Activated naive CD8-positive, alpha-beta T cell treated with anti-CD3 and anti-CD28 coated beads for 36 hours (primary cell): ENCODE results near the gene UHMK1. TPM values are rescaled to one million over a fixed set of nuclear protein-coding genes. Genes with fewer than 3 reads are reported as not detected.
A peak's percentile ranks its signal among the peaks of the same experiment; 100 is the strongest.
"Not testable (repeated sequence)": the region's sequence is repeated elsewhere in the genome, so short reads cannot be mapped to it uniquely, and the experiment has no call there.

ENCODE experiments used
- DNase-seq: peaks from one replicate; pipeline ENCODE4 v3.0.0; 2021
- H3K27ac Mint-ChIP-seq: one replicate; pipeline ENCODE4 v1.8.0; 2022; ENCODE audit warnings: mild to moderate bottlenecking, moderate library complexity, mixed read lengths
- H3K27me3 Mint-ChIP-seq: one replicate; pipeline ENCODE4 v1.8.0; 2022; ENCODE audit warnings: mild to moderate bottlenecking, mixed read lengths
- H3K36me3 Mint-ChIP-seq: one replicate; pipeline ENCODE4 v1.8.0; 2021; ENCODE audit warnings: mild to moderate bottlenecking, mixed read lengths
- H3K4me1 Mint-ChIP-seq: one replicate; pipeline ENCODE4 v1.8.0; 2021; ENCODE audit warnings: mixed read lengths
- H3K4me3 Mint-ChIP-seq: one replicate; pipeline ENCODE4 v1.8.0; 2022; ENCODE audit warnings: mild to moderate bottlenecking, moderate library complexity, mixed read lengths
- H3K9me3 Mint-ChIP-seq: one replicate; pipeline ENCODE4 v1.8.0; 2022; ENCODE audit warnings: mixed read lengths
- total RNA-seq, 2 experiments: library from RNA; stranded (reverse); gene quantifications; one replicate each; pipeline ENCODE4 v1.2.3, GENCODE V29; 2021

The UHMK1 gene
- total RNA-seq = 10 to 100 TPM; 58.8 to 58.9 TPM

- Mint-ChIP-seq H3K27me3 (no peaks in the 10 kb centered on the region), H3K4me1 (peaks cover 32% of the 10 kb centered on the region), H3K9me3 (peaks cover 3% of the 10 kb centered on the region), H3K27ac (peak within 1 kb of the TSS; percentile 94), H3K4me3 (peak within 1 kb of the TSS; percentile 89), H3K36me3 (peaks cover 6% of the 10 kb centered on the region)
- peak; percentile 86 for DNase-seq
Measured at GRCh38 chr1:162497723-162498495, at the start of gene UHMK1. Gene UHMK1, plus strand, starts transcription at chr1:162497818. Its CDS starts 183 bp downstream, at chr1:162498001.

- not testable (repeated sequence) for H3K36me3 Mint-ChIP-seq, DNase-seq, H3K4me1 Mint-ChIP-seq, H3K27ac Mint-ChIP-seq, H3K9me3 Mint-ChIP-seq, H3K4me3 Mint-ChIP-seq
- peaks cover 11% of the 10 kb centered on the region for H3K27me3 Mint-ChIP-seq
Measured at GRCh38 chr1:162454361-162454760, 43.3 kb upstream of the UHMK1 start.

GRCh38 chr1:162456323-162456722, 41.3 kb upstream of the UHMK1 start:
- no peaks in the 10 kb centered on the region for H3K4me1 Mint-ChIP-seq
- no peak for DNase-seq
- H3K9me3 Mint-ChIP-seq = no peaks in the 10 kb centered on the region
- H3K4me3 Mint-ChIP-seq = no peak overlapping the region
- no peak overlapping the region for H3K27ac Mint-ChIP-seq
- no peaks in the 10 kb centered on the region for H3K36me3 Mint-ChIP-seq
- H3K27me3 Mint-ChIP-seq = peaks cover 5% of the 10 kb centered on the region

- Mint-ChIP-seq H3K9me3 (no peaks in the 10 kb centered on the region), H3K36me3 (no peaks in the 10 kb centered on the region), H3K4me3 (no peak overlapping the region), H3K27ac (no peak overlapping the region), H3K4me1 (no peaks in the 10 kb centered on the region), H3K27me3 (peaks cover 5% of the 10 kb centered on the region)
- no peak for DNase-seq
Measured at GRCh38 chr1:162458236-162458635, 39.4 kb upstream of the UHMK1 start.

GRCh38 chr1:162462425-162462824, 35.2 kb upstream of the UHMK1 start:
- H3K9me3 Mint-ChIP-seq, DNase-seq, H3K36me3 Mint-ChIP-seq, H3K27ac Mint-ChIP-seq, H3K4me3 Mint-ChIP-seq, H3K4me1 Mint-ChIP-seq: not testable (repeated sequence)
- peaks cover 15% of the 10 kb centered on the region for H3K27me3 Mint-ChIP-seq

- H3K9me3 Mint-ChIP-seq = peaks cover 3% of the 10 kb centered on the region
- DNase-seq = no peak
- H3K4me1 Mint-ChIP-seq = no peaks in the 10 kb centered on the region
- H3K27ac Mint-ChIP-seq = no peak overlapping the region
- no peaks in the 10 kb centered on the region for H3K36me3 Mint-ChIP-seq
- no peak overlapping the region for H3K4me3 Mint-ChIP-seq
- peaks cover 12% of the 10 kb centered on the region for H3K27me3 Mint-ChIP-seq
Measured at GRCh38 chr1:162463021-162463420, 34.6 kb upstream of the UHMK1 start.

- H3K27ac Mint-ChIP-seq = no peak overlapping the region
- no peak overlapping the region for H3K4me3 Mint-ChIP-seq
- H3K9me3 Mint-ChIP-seq = peaks cover 3% of the 10 kb centered on the region
- no peaks in the 10 kb centered on the region for H3K36me3 Mint-ChIP-seq
- H3K4me1 Mint-ChIP-seq = no peaks in the 10 kb centered on the region
- DNase-seq = no peak
- H3K27me3 Mint-ChIP-seq = peaks cover 25% of the 10 kb centered on the region
Measured at GRCh38 chr1:162466797-162467196, 30.8 kb upstream of the UHMK1 start.

- peaks cover 17% of the 10 kb centered on the region for H3K27me3 Mint-ChIP-seq
- no peak overlapping the region for H3K4me3 Mint-ChIP-seq
- peaks cover 1% of the 10 kb centered on the region for H3K9me3 Mint-ChIP-seq
- H3K27ac Mint-ChIP-seq = no peak overlapping the region
- DNase-seq = no peak
- H3K4me1 Mint-ChIP-seq = no peaks in the 10 kb centered on the region
- H3K36me3 Mint-ChIP-seq = no peaks in the 10 kb centered on the region
Measured at GRCh38 chr1:162470216-162470615, 27.4 kb upstream of the UHMK1 start.

GRCh38 chr1:162471290-162471853, 26.2 kb upstream of the UHMK1 start:
- Mint-ChIP-seq H3K36me3 (no peaks in the 10 kb centered on the region), H3K9me3 (peaks cover 3% of the 10 kb centered on the region), H3K27me3 (peaks cover 17% of the 10 kb centered on the region), H3K27ac (no peak overlapping the region), H3K4me1 (no peaks in the 10 kb centered on the region), H3K4me3 (no peak overlapping the region)
- DNase-seq = no peak

GRCh38 chr1:162475089-162475488, 22.5 kb upstream of the UHMK1 start:
- H3K4me1 Mint-ChIP-seq = no peaks in the 10 kb centered on the region
- peaks cover 5% of the 10 kb centered on the region for H3K9me3 Mint-ChIP-seq
- H3K27ac Mint-ChIP-seq = no peak overlapping the region
- DNase-seq = no peak
- no peaks in the 10 kb centered on the region for H3K36me3 Mint-ChIP-seq
- no peak overlapping the region for H3K4me3 Mint-ChIP-seq
- H3K27me3 Mint-ChIP-seq = peaks cover 16% of the 10 kb centered on the region

- H3K4me3 Mint-ChIP-seq = no peak overlapping the region
- H3K36me3 Mint-ChIP-seq = no peaks in the 10 kb centered on the region
- no peak for DNase-seq
- peaks cover 9% of the 10 kb centered on the region for H3K9me3 Mint-ChIP-seq
- H3K27ac Mint-ChIP-seq = no peak overlapping the region
- H3K27me3 Mint-ChIP-seq = peaks cover 12% of the 10 kb centered on the region
- H3K4me1 Mint-ChIP-seq = no peaks in the 10 kb centered on the region
Measured at GRCh38 chr1:162475539-162476185, 22.0 kb upstream of the UHMK1 start.

- DNase-seq = no peak
- no peak overlapping the region for H3K4me3 Mint-ChIP-seq
- H3K36me3 Mint-ChIP-seq = no peaks in the 10 kb centered on the region
- H3K9me3 Mint-ChIP-seq = peaks cover 9% of the 10 kb centered on the region
- H3K27ac Mint-ChIP-seq = no peak overlapping the region
- H3K27me3 Mint-ChIP-seq = peaks cover 8% of the 10 kb centered on the region
- H3K4me1 Mint-ChIP-seq = no peaks in the 10 kb centered on the region
Measured at GRCh38 chr1:162476620-162477019, 21.0 kb upstream of the UHMK1 start.

- H3K9me3 Mint-ChIP-seq = peaks cover 3% of the 10 kb centered on the region
- H3K27ac Mint-ChIP-seq = no peak overlapping the region
- no peaks in the 10 kb centered on the region for H3K36me3 Mint-ChIP-seq
- H3K27me3 Mint-ChIP-seq = peaks cover 29% of the 10 kb centered on the region
- no peak for DNase-seq
- H3K4me3 Mint-ChIP-seq = no peak overlapping the region
- no peaks in the 10 kb centered on the region for H3K4me1 Mint-ChIP-seq
Measured at GRCh38 chr1:162485236-162485635, 12.4 kb upstream of the UHMK1 start.

GRCh38 chr1:162487241-162487640, 10.4 kb upstream of the UHMK1 start:
- Mint-ChIP-seq H3K4me3 (no peak overlapping the region), H3K27ac (no peak overlapping the region), H3K36me3 (no peaks in the 10 kb centered on the region), H3K27me3 (peaks cover 35% of the 10 kb centered on the region), H3K4me1 (no peaks in the 10 kb centered on the region), H3K9me3 (no peaks in the 10 kb centered on the region)
- no peak for DNase-seq

- no peak overlapping the region for H3K27ac Mint-ChIP-seq
- no peak overlapping the region for H3K4me3 Mint-ChIP-seq
- no peaks in the 10 kb centered on the region for H3K9me3 Mint-ChIP-seq
- no peaks in the 10 kb centered on the region for H3K36me3 Mint-ChIP-seq
- H3K4me1 Mint-ChIP-seq = no peaks in the 10 kb centered on the region
- peaks cover 35% of the 10 kb centered on the region for H3K27me3 Mint-ChIP-seq
- DNase-seq = no peak
Measured at GRCh38 chr1:162488219-162488618, 9.4 kb upstream of the UHMK1 start.
